HCT116 (cell line): ENCODE measurements around the gene TSPAN7.

Experiments
- CEBPB ChIP-seq: IDR thresholded peaks from 2 replicates; pipeline ENCODE4 v1.6.1; 2012; ENCODE audit warnings: low read depth
- CTCF ChIP-seq, 3 experiments: fragments of 200-600 bp in 1 of 3; sonication (generic) in 1 of 3; IDR thresholded peaks in 2 of 3; conservative IDR thresholded peaks in 1 of 3; 2 replicates each; pipeline ENCODE4 v1.5.1; 2012 to 2017; ENCODE audit warnings: low read depth in 2 of 3, low read length in 2 of 3, antibody characterized with exemption in 1 of 3, borderline replicate concordance in 1 of 3, control low read depth in 1 of 3, mild to moderate bottlenecking in 1 of 3, mixed read lengths in 1 of 3, mixed run types in 1 of 3, moderate library complexity in 1 of 3; ENCODE audit not compliant: insufficient read depth in 1 of 3
- EZH2 ChIP-seq: fragments of 200-600 bp; sonication (generic); IDR thresholded peaks from 2 replicates; pipeline ENCODE4 v1.6.1; 2017; ENCODE audit warnings: antibody characterized with exemption, mixed run types
- MAX ChIP-seq: IDR thresholded peaks from 2 replicates; pipeline ENCODE4 v1.6.1; 2012
- REST ChIP-seq: IDR thresholded peaks from 2 replicates; pipeline ENCODE4 v1.6.1; 2012; ENCODE audit warnings: low read depth
- TCF7L2 ChIP-seq: IDR thresholded peaks from 2 replicates; pipeline ENCODE4 v1.7.0; 2011; ENCODE audit warnings: borderline replicate concordance, inconsistent platforms; ENCODE audit not compliant: insufficient read depth, insufficient read length; ENCODE audit errors: extremely low read depth

- TF ChIP-seq CTCF (IDR thresholded peaks at IDR 0.05 in 2 of 3, conservative IDR thresholded peaks at IDR 0.05 in 1 of 3; ENCODE audit: borderline replicate concordance in 1 of 3, insufficient read depth in 1 of 3, low read depth in 2 of 3, low read length in 2 of 3) (no peak), CEBPB (no peak), REST (no peak), TCF7L2 (no peak), MAX (no peak), EZH2 (no peak)
Measured at GRCh38 chrX:38614485-38614884, 53.1 kb downstream of the TSPAN7 start.
